Measurements from ENCODE around the gene CYSTM1. TPM values are rescaled to one million over a fixed set of nuclear protein-coding genes. Genes with fewer than 3 reads are reported as not detected.
A peak's percentile ranks its signal among the peaks of the same experiment; 100 is the strongest.

The CYSTM1 gene
- total RNA-seq, 1 experiment from 2014 or later, result 27.2 TPM

- H3K9me3 ChIP-seq (ENCODE audit: insufficient read depth, low read depth), result no peaks in the 10 kb centered on the region
- H3K4me2 ChIP-seq, result peak overlapping the region; percentile 63
- H3K79me2 ChIP-seq (ENCODE audit: low read depth), result peaks cover 37% of the 10 kb centered on the region
- H3K27me3 ChIP-seq (ENCODE audit: insufficient read depth, low read depth), result no peaks in the 10 kb centered on the region
- H2AFZ ChIP-seq, result no peak overlapping the region
- peaks cover 55% of the 10 kb centered on the region for H3K4me1 ChIP-seq (replicated peaks; ENCODE audit: insufficient read depth)
- no peak overlapping the region for H3K4me3 ChIP-seq
- DNase-seq, result no peak
- no peaks in the 10 kb centered on the region for H3K9me2 ChIP-seq (ENCODE audit: insufficient read depth)
- no peaks in the 10 kb centered on the region for H4K20me1 ChIP-seq (ENCODE audit: insufficient read depth)
- ChIA-PET CTCF (interaction anchor here (0.7 to 2.5 kb wide), 3 partner anchors 100 to 115 kb away, joined by 3 to 34 read pairs (median 13); partner anchors contain the start of gene HBEGF), POLR2A (ENCODE audit: unreplicated experiment) (no interaction called here)
- TF ChIP-seq EZH2 (IDR thresholded peaks at IDR 0.05; ENCODE audit: low read depth) (no peak), CTCF (conservative IDR thresholded peaks at IDR 0.05) (no peak)
- peaks cover 6% of the 10 kb centered on the region; the same call in 1 of the 2 replicates for H3K36me3 ChIP-seq (ENCODE audit: low read depth)
- peaks cover 49% of the 10 kb centered on the region for H3F3A ChIP-seq (ENCODE audit: insufficient read depth, low read depth)
- no TSS peak for BruUV-seq (replicated peaks)
- intact Hi-C loops (cut with micrococcal nuclease; ENCODE audit: unreplicated experiment), result no loop called here
- peak overlapping the region; percentile 75 for H3K27ac ChIP-seq
Measured at GRCh38 chr5:140245926-140246325, 70.9 kb downstream of the CYSTM1 start.

GRCh38 chr5:140246378-140247122 is 71.6 kb downstream of the CYSTM1 start:
- H3K9me3 ChIP-seq (ENCODE audit: insufficient read depth, low read depth), result no peaks in the 10 kb centered on the region
- no peaks in the 10 kb centered on the region for H4K20me1 ChIP-seq (ENCODE audit: insufficient read depth)
- H2AFZ ChIP-seq, result no peak overlapping the region
- no peaks in the 10 kb centered on the region for H3K9me2 ChIP-seq (ENCODE audit: insufficient read depth)
- H3K36me3 ChIP-seq (ENCODE audit: low read depth), result peaks cover 6% of the 10 kb centered on the region; the same call in 1 of the 2 replicates
- no peak for DNase-seq
- intact Hi-C loops (cut with micrococcal nuclease; ENCODE audit: unreplicated experiment), result no loop called here
- ChIA-PET POLR2A (ENCODE audit: unreplicated experiment) (no interaction called here), CTCF (interaction anchor here (0.7 to 2.5 kb wide), 2 partner anchors 99 to 114 kb away, joined by 3 to 13 read pairs; partner anchors contain the start of gene HBEGF)
- H3K4me1 ChIP-seq (replicated peaks; ENCODE audit: insufficient read depth), result peaks cover 53% of the 10 kb centered on the region
- H3K4me2 ChIP-seq, result peak overlapping the region; percentile 63
- no peak overlapping the region for H3K4me3 ChIP-seq
- peaks cover 38% of the 10 kb centered on the region for H3K79me2 ChIP-seq (ENCODE audit: low read depth)
- peaks cover 55% of the 10 kb centered on the region for H3F3A ChIP-seq (ENCODE audit: insufficient read depth, low read depth)
- no peaks in the 10 kb centered on the region for H3K27me3 ChIP-seq (ENCODE audit: insufficient read depth, low read depth)
- peak overlapping the region; percentile 75 for H3K27ac ChIP-seq
- TF ChIP-seq CTCF (conservative IDR thresholded peaks at IDR 0.05) (no peak), EZH2 (IDR thresholded peaks at IDR 0.05; ENCODE audit: low read depth) (no peak)
- no TSS peak for BruUV-seq (replicated peaks)

DNA sequence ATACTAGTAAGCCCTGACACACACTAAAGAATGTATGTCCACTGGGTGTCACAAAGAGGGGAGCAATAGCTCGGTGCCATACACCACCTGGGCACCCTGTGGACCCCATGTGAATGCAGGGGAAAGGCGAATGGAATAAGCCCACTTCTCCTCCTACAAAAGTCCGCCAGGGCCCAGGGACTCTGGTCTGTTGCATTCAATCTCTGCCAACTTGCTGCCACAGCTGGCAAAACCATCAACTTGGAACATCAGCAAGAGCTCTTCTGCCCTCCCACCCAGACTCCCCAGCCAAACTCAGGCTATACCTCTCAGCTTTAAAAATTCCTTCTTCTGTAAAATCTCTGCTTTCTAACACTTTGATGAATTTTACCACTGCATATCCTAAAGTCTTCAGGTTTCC is 73.4 kb downstream of the CYSTM1 start:
- H3K36me3 ChIP-seq (ENCODE audit: low read depth), result peaks cover 6% of the 10 kb centered on the region; the same call in 1 of the 2 replicates
- no peak for DNase-seq
- H3F3A ChIP-seq (ENCODE audit: insufficient read depth, low read depth), result peaks cover 71% of the 10 kb centered on the region
- peaks cover 67% of the 10 kb centered on the region for H3K4me1 ChIP-seq (replicated peaks; ENCODE audit: insufficient read depth)
- no TSS peak for BruUV-seq (replicated peaks)
- no peak overlapping the region for H3K4me2 ChIP-seq
- H3K27ac ChIP-seq, result no peak overlapping the region
- H3K9me3 ChIP-seq (ENCODE audit: insufficient read depth, low read depth), result no peaks in the 10 kb centered on the region
- intact Hi-C loops (cut with micrococcal nuclease; ENCODE audit: unreplicated experiment), result no loop called here
- no peaks in the 10 kb centered on the region for H3K27me3 ChIP-seq (ENCODE audit: insufficient read depth, low read depth)
- H2AFZ ChIP-seq, result no peak overlapping the region
- H3K79me2 ChIP-seq (ENCODE audit: low read depth), result peaks cover 53% of the 10 kb centered on the region
- no peaks in the 10 kb centered on the region for H4K20me1 ChIP-seq (ENCODE audit: insufficient read depth)
- no peak overlapping the region for H3K4me3 ChIP-seq
- TF ChIP-seq EZH2 (IDR thresholded peaks at IDR 0.05; ENCODE audit: low read depth) (no peak), CTCF (conservative IDR thresholded peaks at IDR 0.05) (no peak)
- no peaks in the 10 kb centered on the region for H3K9me2 ChIP-seq (ENCODE audit: insufficient read depth)
- ChIA-PET POLR2A (ENCODE audit: unreplicated experiment) (interaction anchor here (0.5 to 0.6 kb wide), 2 partner anchors 53 to 452 kb away, joined by 6 read pairs; partner anchors contain the start of gene ZMAT2), CTCF (interaction anchor here (2.5 kb wide), 1 partner anchor 98 kb away, joined by 13 read pairs; the partner anchor contains the start of gene HBEGF)
